Stimulated activated CD8-positive, alpha-beta memory T cell treated with anti-CD3 and anti-CD28 coated beads, Interleukin-4, amount 100 ng/mL, for 1 hour (primary cell): ENCODE measurements around the gene TYW3.

Experiments used
- DNase-seq, 2 donors: peaks; one replicate each; pipeline ENCODE4 v3.0.0-alpha.2; 2020; ENCODE audit warnings: low read depth in 2 of 2, low spot score in 1 of 2

The TYW3 gene

GRCh38 chr1:74780594-74780993 lies 47.6 kb downstream of the TYW3 start:
- no peak for DNase-seq

GRCh38 chr1:74785944-74786343 lies 53.0 kb downstream of the TYW3 start:
- no peak for DNase-seq

- no peak for DNase-seq
Observed at GRCh38 chr1:74790453-74790852, 57.5 kb downstream of the TYW3 start.

- DNase-seq: no peak
Observed at GRCh38 chr1:74791491-74791890, 58.5 kb downstream of the TYW3 start.

- no peak for DNase-seq
Observed at GRCh38 chr1:74799119-74799657, 66.2 kb downstream of the TYW3 start.

GRCh38 chr1:74811436-74812179 lies 78.7 kb downstream of the TYW3 start:
- DNase-seq: no peak

- DNase-seq: no peak
Observed at GRCh38 chr1:74812180-74812541, 79.2 kb downstream of the TYW3 start.
